ENCODE measurements around the gene FMNL2. TPM values are rescaled to one million over a fixed set of nuclear protein-coding genes. Genes with fewer than 3 reads are reported as not detected.

Gene FMNL2
- total and polyA plus RNA-seq, 4 experiments from 2014 or later, result 0.06 to 1.6 (median 0.94) TPM; not detected in 1

DNA sequence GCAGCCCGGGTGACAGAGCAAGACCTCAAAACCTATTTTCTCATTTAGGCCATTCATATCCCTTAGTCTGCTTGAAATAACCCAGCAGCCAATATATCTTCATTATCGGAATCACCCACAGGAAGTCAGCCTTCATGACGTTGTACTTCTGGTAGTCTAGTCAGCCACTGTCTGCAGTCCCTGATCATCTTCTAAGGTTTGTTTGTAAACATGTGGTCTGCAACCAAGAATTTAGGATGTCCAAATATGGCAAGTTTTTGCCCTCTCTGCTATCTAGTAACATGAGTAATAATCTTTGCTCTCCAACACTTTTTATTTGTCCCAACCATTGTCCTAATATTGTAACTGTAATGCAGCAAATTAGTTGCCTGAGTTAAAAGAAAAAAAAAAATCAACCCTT, 289.8 kb downstream of the FMNL2 start:
- Mint-ChIP-seq H3K9me3 (no peaks in the 10 kb centered on the region), H3K36me3 (no peaks in the 10 kb centered on the region), H3K4me1 (peaks cover 1 to 9% (median 6%) of the 10 kb centered on the region in 4 donors), H3K27ac (no peak overlapping the region), H3K4me3 (no peak overlapping the region), H3K27me3 (peaks cover under 1 to 3% of the 10 kb centered on the region in 2 donors)
- POLR2A ChIA-PET (ENCODE audit: partially characterized antibody), result no interaction called here
- Histone ChIP-seq H3K36me3 (ENCODE audit: insufficient read depth, low read length) (no peaks in the 10 kb centered on the region), H3K4me1 (ENCODE audit: insufficient read depth, low read length) (no peaks in the 10 kb centered on the region), H3K4me3 (ENCODE audit: low read length in 2 of 2) (no peak overlapping the region), H3K27ac (ENCODE audit: low read depth, low read length) (no peak overlapping the region), H3K27me3 (ENCODE audit: insufficient read depth, low read length) (no peaks in the 10 kb centered on the region), H3K9me3 (ENCODE audit: control insufficient read depth in 1 of 2, low read length in 2 of 2) (no peaks in the 10 kb centered on the region)
- CTCF ChIA-PET (ENCODE audit: partially characterized antibody), result interaction anchor here (3.6 kb wide), 1 partner anchor 11 kb away, joined by 17 read pairs; no protein-coding TSS in a partner anchor
- intact Hi-C loops (cut with micrococcal nuclease), result no loop called here
- DNase-seq, result no peak

DNA sequence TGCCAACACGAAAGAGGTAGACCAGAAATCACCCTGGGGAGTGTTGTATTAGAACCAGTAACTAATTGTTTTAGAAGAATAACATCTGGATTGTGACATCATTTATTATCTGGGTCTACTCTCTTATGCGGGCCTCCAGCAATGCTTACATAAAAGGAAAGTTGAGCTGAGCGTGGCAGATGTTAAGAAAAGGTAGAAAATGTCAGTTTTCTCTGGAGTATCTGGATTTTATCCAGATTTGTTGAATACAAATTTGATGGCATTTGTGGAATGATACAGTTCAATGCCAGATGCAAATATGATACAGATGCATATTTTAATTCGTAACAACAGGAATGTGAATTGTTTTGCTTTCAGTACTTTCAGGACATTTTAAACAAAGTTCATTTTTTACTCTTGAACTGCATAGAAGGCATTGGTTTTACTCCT, 292.0 kb downstream of the FMNL2 start:
- H3K27ac Mint-ChIP-seq, result no peak overlapping the region
- no peak overlapping the region for H3K27ac ChIP-seq (ENCODE audit: low read depth, low read length)
- H3K36me3 ChIP-seq (ENCODE audit: insufficient read depth, low read length), result no peaks in the 10 kb centered on the region
- H3K9me3 Mint-ChIP-seq, result no peaks in the 10 kb centered on the region
- H3K4me3 ChIP-seq (ENCODE audit: low read length in 2 of 2), result no peak overlapping the region
- intact Hi-C loops (cut with micrococcal nuclease), result no loop called here
- no peak for DNase-seq
- no peak overlapping the region for H3K4me3 Mint-ChIP-seq
- CTCF ChIA-PET (ENCODE audit: partially characterized antibody), result interaction anchor here (1.3 to 3.6 kb wide), 2 partner anchors 9 to 451 kb away, joined by 6 to 17 read pairs; partner anchors contain the start of gene STAM2
- H3K27me3 Mint-ChIP-seq, result peaks cover 0 to 2% of the 10 kb centered on the region in 2 donors
- no peaks in the 10 kb centered on the region for H3K27me3 ChIP-seq (ENCODE audit: insufficient read depth, low read length)
- H3K4me1 ChIP-seq (ENCODE audit: insufficient read depth, low read length), result no peaks in the 10 kb centered on the region
- H3K36me3 Mint-ChIP-seq, result no peaks in the 10 kb centered on the region
- H3K9me3 ChIP-seq (ENCODE audit: control insufficient read depth in 1 of 2, low read length in 2 of 2), result no peaks in the 10 kb centered on the region
- POLR2A ChIA-PET (ENCODE audit: partially characterized antibody), result no interaction called here
- peaks cover 1 to 9% (median 7%) of the 10 kb centered on the region in 4 donors for H3K4me1 Mint-ChIP-seq

DNA sequence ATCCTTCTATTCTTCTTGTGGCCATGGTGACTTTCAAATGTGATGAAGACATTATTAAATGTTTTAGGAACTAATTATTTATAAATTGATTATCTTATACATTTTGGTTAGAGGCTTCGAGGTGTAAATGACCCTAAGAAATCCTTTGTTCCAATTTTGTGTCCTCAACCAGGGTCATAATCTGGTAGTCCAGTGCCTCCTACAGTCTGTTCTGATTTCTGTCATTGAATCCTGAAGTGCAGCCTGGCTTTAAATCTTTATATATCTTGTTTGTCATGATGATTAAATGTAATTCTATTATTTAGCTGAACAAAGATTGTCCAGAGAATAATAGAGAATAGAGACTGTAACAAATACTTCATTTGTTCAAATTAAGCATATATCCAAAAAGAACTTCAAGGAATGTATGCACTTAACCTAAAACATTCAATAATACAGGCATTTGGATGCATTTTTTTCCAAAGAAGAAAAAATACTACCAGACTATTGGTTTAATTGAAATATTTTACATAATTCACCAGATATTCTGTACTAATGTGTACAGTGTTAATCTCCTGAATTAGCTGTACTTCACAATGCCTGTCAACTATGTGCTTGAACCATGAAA, 292.5 kb downstream of the FMNL2 start:
- DNase-seq, result no peak
- H3K4me1 Mint-ChIP-seq, result peaks cover 1 to 9% (median 7%) of the 10 kb centered on the region in 4 donors
- CTCF ChIA-PET (ENCODE audit: partially characterized antibody), result interaction anchor here (1.3 to 3.6 kb wide), 2 partner anchors 8 to 451 kb away, joined by 6 to 17 read pairs; partner anchors contain the start of gene STAM2
- Histone ChIP-seq H3K9me3 (ENCODE audit: control insufficient read depth in 1 of 2, low read length in 2 of 2) (no peaks in the 10 kb centered on the region), H3K27me3 (ENCODE audit: insufficient read depth, low read length) (no peaks in the 10 kb centered on the region), H3K36me3 (ENCODE audit: insufficient read depth, low read length) (no peaks in the 10 kb centered on the region), H3K27ac (ENCODE audit: low read depth, low read length) (no peak overlapping the region), H3K4me3 (ENCODE audit: low read length in 2 of 2) (no peak overlapping the region), H3K4me1 (ENCODE audit: insufficient read depth, low read length) (no peaks in the 10 kb centered on the region)
- H3K27ac Mint-ChIP-seq, result no peak overlapping the region
- POLR2A ChIA-PET (ENCODE audit: partially characterized antibody), result no interaction called here
- intact Hi-C loops (cut with micrococcal nuclease), result no loop called here
- no peak overlapping the region for H3K4me3 Mint-ChIP-seq
- peaks cover 0 to 2% of the 10 kb centered on the region in 2 donors for H3K27me3 Mint-ChIP-seq
- no peaks in the 10 kb centered on the region for H3K36me3 Mint-ChIP-seq
- H3K9me3 Mint-ChIP-seq, result no peaks in the 10 kb centered on the region

DNA sequence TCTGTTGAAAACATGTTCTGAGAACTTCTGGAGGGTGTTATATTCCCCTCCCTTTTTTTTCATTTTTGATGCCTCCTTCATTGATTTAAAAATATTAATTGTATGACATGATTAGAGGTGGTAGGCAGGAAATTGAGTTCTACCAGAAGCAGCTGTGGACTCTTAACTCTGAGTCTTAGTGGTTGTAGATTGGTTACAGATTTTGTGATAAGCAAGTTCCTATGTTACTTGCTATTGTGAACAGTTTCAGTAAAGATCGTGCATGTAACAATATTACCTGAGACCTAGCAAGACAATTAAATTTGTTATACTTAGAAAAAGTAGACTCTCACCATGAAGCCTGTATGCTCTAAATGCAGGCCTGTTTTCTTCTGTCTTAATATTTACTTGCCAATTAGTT, 294.2 kb downstream of the FMNL2 start:
- no peak overlapping the region for H3K4me3 Mint-ChIP-seq
- no peaks in the 10 kb centered on the region for H3K36me3 Mint-ChIP-seq

DNA sequence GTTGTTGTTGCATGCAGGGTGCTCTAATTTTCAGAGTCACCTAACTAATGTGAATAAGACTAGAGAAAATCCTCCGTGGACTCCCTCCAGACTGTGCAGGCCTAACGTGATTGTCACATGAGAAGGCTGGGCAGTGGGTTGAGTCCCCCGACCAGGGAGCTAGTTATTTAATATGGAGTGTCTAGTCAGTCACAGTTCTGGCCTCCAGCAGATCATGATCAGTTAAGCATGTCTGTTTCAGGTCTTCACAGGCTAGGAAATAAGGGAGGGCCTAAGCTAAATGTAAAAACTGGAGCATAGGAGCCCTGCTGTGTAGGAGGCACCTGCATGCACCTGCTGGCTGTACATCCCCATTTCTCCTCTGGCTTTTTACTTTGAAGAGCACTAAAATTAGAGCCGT, 295.5 kb downstream of the FMNL2 start:
- ChIA-PET POLR2A (ENCODE audit: partially characterized antibody) (no interaction called here), CTCF (ENCODE audit: partially characterized antibody) (interaction anchor here (1.1 to 2.2 kb wide), 2 partner anchors 455 to 605 kb away, joined by 3 to 10 read pairs; partner anchors contain the start of gene STAM2)
- Histone ChIP-seq H3K9me3 (ENCODE audit: control insufficient read depth in 1 of 2, low read length in 2 of 2) (no peaks in the 10 kb centered on the region), H3K4me3 (ENCODE audit: low read length in 2 of 2) (no peak overlapping the region), H3K27ac (ENCODE audit: low read depth, low read length) (no peak overlapping the region), H3K4me1 (ENCODE audit: insufficient read depth, low read length) (no peaks in the 10 kb centered on the region), H3K36me3 (ENCODE audit: insufficient read depth, low read length) (no peaks in the 10 kb centered on the region), H3K27me3 (ENCODE audit: insufficient read depth, low read length) (no peaks in the 10 kb centered on the region)
- Mint-ChIP-seq H3K4me3 (no peak overlapping the region), H3K4me1 (peaks cover 1 to 9% (median 7%) of the 10 kb centered on the region in 4 donors), H3K27me3 (peaks cover 0 to 1% of the 10 kb centered on the region in 2 donors), H3K9me3 (no peaks in the 10 kb centered on the region), H3K36me3 (no peaks in the 10 kb centered on the region), H3K27ac (no peak overlapping the region)
- no peak for DNase-seq
- intact Hi-C loops (cut with micrococcal nuclease), result no loop called here

More for the DNA sequence above, 294.2 kb downstream of the FMNL2 start:
- Mint-ChIP-seq H3K27ac (peak overlapping the region in 2 of 7 donors; percentile 8 to 38), H3K4me1 (peaks cover 1 to 9% (median 7%) of the 10 kb centered on the region in 4 donors), H3K27me3 (peaks cover 0 to 2% of the 10 kb centered on the region in 2 donors), H3K9me3 (no peaks in the 10 kb centered on the region)
- Histone ChIP-seq H3K9me3 (ENCODE audit: control insufficient read depth in 1 of 2, low read length in 2 of 2) (no peaks in the 10 kb centered on the region), H3K36me3 (ENCODE audit: insufficient read depth, low read length) (no peaks in the 10 kb centered on the region), H3K4me1 (ENCODE audit: insufficient read depth, low read length) (no peaks in the 10 kb centered on the region), H3K27me3 (ENCODE audit: insufficient read depth, low read length) (no peaks in the 10 kb centered on the region), H3K27ac (ENCODE audit: low read depth, low read length) (no peak overlapping the region), H3K4me3 (ENCODE audit: low read length in 2 of 2) (no peak overlapping the region)
- intact Hi-C loops (cut with micrococcal nuclease), result no loop called here
- ChIA-PET POLR2A (ENCODE audit: partially characterized antibody) (no interaction called here), CTCF (ENCODE audit: partially characterized antibody) (no interaction called here)
- no peak for DNase-seq

DNA sequence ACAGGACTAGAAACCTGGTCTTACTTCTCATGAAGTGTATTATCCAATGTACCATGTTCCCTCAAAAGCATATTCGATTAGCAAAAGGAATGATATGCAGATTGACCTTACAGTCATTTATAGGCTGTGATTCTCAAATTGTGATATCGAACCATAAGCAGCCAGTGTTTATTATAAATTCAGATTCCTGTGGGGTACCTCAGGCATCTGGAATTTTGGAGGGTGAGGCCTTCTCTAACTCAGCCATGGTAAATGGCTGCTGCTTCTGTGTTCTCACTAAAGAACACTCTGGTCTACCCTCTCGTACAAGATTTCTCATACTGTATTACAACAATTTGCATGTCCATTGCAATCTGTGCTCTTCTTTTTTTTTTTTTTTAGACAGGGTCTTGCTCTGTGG, 297.8 kb downstream of the FMNL2 start:
- no peaks in the 10 kb centered on the region for H3K36me3 ChIP-seq (ENCODE audit: insufficient read depth, low read length)
- H3K9me3 ChIP-seq (ENCODE audit: control insufficient read depth in 1 of 2, low read length in 2 of 2), result no peaks in the 10 kb centered on the region
- no peaks in the 10 kb centered on the region for H3K4me1 ChIP-seq (ENCODE audit: insufficient read depth, low read length)
- H3K27me3 Mint-ChIP-seq, result peaks cover 3 to 6% of the 10 kb centered on the region in 2 donors
- no peak overlapping the region for H3K4me3 Mint-ChIP-seq
- no peaks in the 10 kb centered on the region for H3K9me3 Mint-ChIP-seq
- ChIA-PET CTCF (ENCODE audit: partially characterized antibody) (interaction anchor here (1.3 to 2.2 kb wide), 3 partner anchors 18 to 457 kb away, joined by 3 to 10 read pairs (median 3); partner anchors contain the start of gene STAM2), POLR2A (ENCODE audit: partially characterized antibody) (no interaction called here)
- peaks cover 1 to 9% (median 9%) of the 10 kb centered on the region in 4 donors for H3K4me1 Mint-ChIP-seq
- H3K27ac ChIP-seq (ENCODE audit: low read depth, low read length), result no peak overlapping the region
- no peaks in the 10 kb centered on the region for H3K27me3 ChIP-seq (ENCODE audit: insufficient read depth, low read length)
- H3K27ac Mint-ChIP-seq, result no peak overlapping the region
- H3K4me3 ChIP-seq (ENCODE audit: low read length in 2 of 2), result no peak overlapping the region
- no peaks in the 10 kb centered on the region for H3K36me3 Mint-ChIP-seq
- intact Hi-C loops (cut with micrococcal nuclease), result no loop called here
- no peak for DNase-seq

DNA sequence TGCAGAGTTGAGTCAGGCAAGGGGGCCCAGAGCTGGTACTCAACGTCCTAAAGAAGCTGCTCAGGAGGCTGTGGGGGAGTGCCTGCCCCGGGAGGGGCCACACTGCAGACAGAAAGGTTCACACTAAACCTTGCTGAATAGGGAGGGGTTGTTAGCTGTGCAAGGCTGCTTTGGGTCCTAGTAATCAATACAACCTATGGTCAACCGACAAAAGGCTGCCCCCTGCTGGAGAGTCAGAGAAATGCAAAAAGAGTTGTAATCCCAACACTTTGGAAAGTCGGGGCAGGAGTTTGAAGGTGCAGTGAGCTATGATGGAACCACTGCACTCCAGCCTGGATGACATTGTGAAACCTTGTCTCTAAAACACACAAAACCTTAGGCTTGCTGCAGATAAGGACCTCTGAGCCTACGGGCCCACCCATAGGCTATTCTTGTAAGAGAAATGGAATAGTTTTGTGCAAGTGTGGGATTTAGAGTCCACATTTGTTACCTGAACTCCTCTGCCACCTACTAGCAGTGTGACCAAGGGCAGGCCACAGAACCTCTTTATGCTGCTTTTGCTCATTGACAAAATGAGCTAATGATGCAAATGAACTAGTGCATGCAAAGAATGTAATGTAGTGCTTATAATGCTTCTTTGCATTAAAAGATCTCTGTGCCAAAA, 300.8 kb downstream of the FMNL2 start:
- Mint-ChIP-seq H3K9me3 (no peaks in the 10 kb centered on the region), H3K36me3 (no peaks in the 10 kb centered on the region), H3K27me3 (peaks cover 3 to 6% of the 10 kb centered on the region in 2 donors), H3K27ac (no peak overlapping the region), H3K4me1 (peaks cover 0 to 3% (median 0%) of the 10 kb centered on the region in 4 donors), H3K4me3 (no peak overlapping the region)
- Histone ChIP-seq H3K27me3 (ENCODE audit: insufficient read depth, low read length) (no peaks in the 10 kb centered on the region), H3K4me1 (ENCODE audit: insufficient read depth, low read length) (no peaks in the 10 kb centered on the region), H3K9me3 (ENCODE audit: control insufficient read depth in 1 of 2, low read length in 2 of 2) (no peaks in the 10 kb centered on the region), H3K36me3 (ENCODE audit: insufficient read depth, low read length) (no peaks in the 10 kb centered on the region), H3K4me3 (ENCODE audit: low read length in 2 of 2) (no peak overlapping the region), H3K27ac (ENCODE audit: low read depth, low read length) (no peak overlapping the region)
- POLR2A ChIA-PET (ENCODE audit: partially characterized antibody), result interaction anchor here (1.5 to 2.5 kb wide), 2 partner anchors 82 to 460 kb away, joined by 5 to 14 read pairs; partner anchors contain the start of genes ARL6IP6, PRPF40A and STAM2
- peak; percentile 48 to 61 (median 55) for DNase-seq
- CTCF ChIA-PET (ENCODE audit: partially characterized antibody), result interaction anchor here (0.8 to 4.1 kb wide), 28 partner anchors 9 to 610 kb away, joined by 3 to 115 read pairs (median 5); partner anchors contain the start of gene STAM2
- intact Hi-C loops (cut with micrococcal nuclease), result loop anchor here (1.0 kb wide), 2 partner anchors 459 to 598 kb away; no protein-coding TSS in a partner anchor

Data from CD4-positive, alpha-beta memory T cell (primary cell).